Measurements from ENCODE around the gene C3orf49.

GRCh38 chr3:63877737-63878393 lies 58.8 kb downstream of the C3orf49 start:
- TF ChIP-seq EZH2 (IDR thresholded peaks at IDR 0.05; ENCODE audit: insufficient read depth, low read length) (no peak), CTCF (IDR thresholded peaks at IDR 0.05; ENCODE audit: insufficient read depth, low read depth, low read length) (no peak)
